ENCODE measurements around the gene ITGB1. TPM values are rescaled to one million over a fixed set of nuclear protein-coding genes. Genes with fewer than 3 reads are reported as not detected.

ITGB1 gene
- total and polyA plus RNA-seq, 10 of the 15 experiments (the other 5 are each of a cell fraction or from before 2014, with no cell fraction given): 2.8 to 20.7 (median 10.4) TPM

DNA sequence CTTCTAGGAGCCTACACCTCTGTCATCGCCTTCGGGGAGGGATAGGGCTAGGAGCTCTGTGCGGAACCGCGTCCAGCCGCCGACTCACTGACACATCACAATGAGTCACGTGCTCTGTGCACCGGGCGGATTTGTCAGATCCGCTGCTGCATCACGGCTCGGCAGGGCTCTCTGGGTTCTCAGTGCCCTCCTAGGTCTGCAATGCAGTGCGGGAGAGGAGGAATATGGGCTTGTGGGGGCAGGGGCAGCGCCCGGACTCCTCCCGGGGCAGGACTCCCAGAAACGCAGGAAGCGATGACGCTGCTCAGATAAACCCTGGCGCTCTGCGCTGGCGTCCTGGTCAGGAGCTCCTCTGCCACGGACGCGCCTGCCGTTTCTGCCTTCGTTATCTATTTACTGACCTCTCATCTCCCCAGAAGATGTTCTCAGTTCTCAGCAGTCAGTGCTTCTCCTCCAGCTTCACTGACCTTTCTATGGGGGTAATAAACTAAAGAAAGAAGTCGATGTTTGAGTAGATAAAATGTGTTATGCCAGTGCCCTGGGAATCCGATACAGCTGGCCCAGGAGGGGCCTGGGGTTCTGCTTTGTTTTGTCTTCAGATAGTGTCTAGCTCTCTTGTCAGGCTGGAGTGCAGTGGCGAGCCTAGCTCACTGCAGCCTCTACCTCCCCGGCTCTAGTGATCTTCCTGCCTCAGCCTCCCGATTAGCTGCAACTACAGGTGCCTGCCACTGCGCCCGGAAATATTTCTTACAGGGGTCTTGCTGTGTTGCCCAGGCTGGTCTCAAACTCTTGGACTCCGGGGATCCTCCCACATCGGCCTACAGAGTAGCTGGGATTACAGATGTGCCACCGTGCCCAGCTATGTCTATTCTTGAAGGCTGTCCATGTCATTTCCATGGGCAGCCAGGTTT lies 22.8 kb upstream of the ITGB1 start (continued):
- TF ChIP-seq, protein P1, sequence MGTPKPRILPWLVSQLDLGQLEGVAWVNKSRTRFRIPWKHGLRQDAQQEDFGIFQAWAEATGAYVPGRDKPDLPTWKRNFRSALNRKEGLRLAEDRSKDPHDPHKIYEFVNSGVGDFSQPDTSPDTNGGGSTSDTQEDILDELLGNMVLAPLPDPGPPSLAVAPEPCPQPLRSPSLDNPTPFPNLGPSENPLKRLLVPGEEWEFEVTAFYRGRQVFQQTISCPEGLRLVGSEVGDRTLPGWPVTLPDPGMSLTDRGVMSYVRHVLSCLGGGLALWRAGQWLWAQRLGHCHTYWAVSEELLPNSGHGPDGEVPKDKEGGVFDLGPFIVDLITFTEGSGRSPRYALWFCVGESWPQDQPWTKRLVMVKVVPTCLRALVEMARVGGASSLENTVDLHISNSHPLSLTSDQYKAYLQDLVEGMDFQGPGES (IDR thresholded peaks at IDR 0.05): no peak
- TF ChIP-seq KAT2A (conservative IDR thresholded peaks at IDR 0.05; ENCODE audit: control insufficient read depth, low read depth, low read length) (no peak), BRCA1 (IDR thresholded peaks at IDR 0.05; ENCODE audit: low read depth, low read length) (no peak), IKZF2 (IDR thresholded peaks at IDR 0.05) (no peak), TAF1 (IDR thresholded peaks at IDR 0.05; ENCODE audit: borderline replicate concordance, low read depth, low read length) (peak; percentile 45; the same call in 1 of the 2 replicates), ZNF217 (IDR thresholded peaks at IDR 0.05) (no peak), SPI1 (IDR thresholded peaks at IDR 0.05; ENCODE audit: borderline replicate concordance, insufficient read depth, low read depth, low read length) (0 out of 2 replicates have a peak, but pooled peaks have one; percentile 20), LARP7 (IDR thresholded peaks at IDR 0.05) (no peak), EZH2 (IDR thresholded peaks at IDR 0.05; ENCODE audit: borderline replicate concordance, control insufficient read depth, low read depth, low read length) (no peak), SMAD5 (IDR thresholded peaks at IDR 0.05; ENCODE audit: low read depth) (no peak), CHD2 (IDR thresholded peaks at IDR 0.05; ENCODE audit: borderline replicate concordance, low read depth, low read length) (no peak), NRF1 (conservative IDR thresholded peaks at IDR 0.05; ENCODE audit: low read depth, low read length) (no peak), RFX5 (IDR thresholded peaks at IDR 0.05; ENCODE audit: low read depth, low read length) (no peak), TBL1XR1 (IDR thresholded peaks at IDR 0.05; ENCODE audit: low read depth, low read length) (no peak), GABPA (IDR thresholded peaks at IDR 0.05; ENCODE audit: low read depth) (0 out of 2 replicates have a peak, but pooled peaks have one; percentile 51), RBBP5 (conservative IDR thresholded peaks at IDR 0.05) (no peak), SREBF2 (IDR thresholded peaks at IDR 0.05; ENCODE audit: low read length) (no peak), SP1 (IDR thresholded peaks at IDR 0.05; ENCODE audit: low read depth, low read length) (no peak), RAD51 (IDR thresholded peaks at IDR 0.05) (peak; percentile 67; the same call in 1 of the 2 replicates)
- TF ChIP-seq, protein P2, sequence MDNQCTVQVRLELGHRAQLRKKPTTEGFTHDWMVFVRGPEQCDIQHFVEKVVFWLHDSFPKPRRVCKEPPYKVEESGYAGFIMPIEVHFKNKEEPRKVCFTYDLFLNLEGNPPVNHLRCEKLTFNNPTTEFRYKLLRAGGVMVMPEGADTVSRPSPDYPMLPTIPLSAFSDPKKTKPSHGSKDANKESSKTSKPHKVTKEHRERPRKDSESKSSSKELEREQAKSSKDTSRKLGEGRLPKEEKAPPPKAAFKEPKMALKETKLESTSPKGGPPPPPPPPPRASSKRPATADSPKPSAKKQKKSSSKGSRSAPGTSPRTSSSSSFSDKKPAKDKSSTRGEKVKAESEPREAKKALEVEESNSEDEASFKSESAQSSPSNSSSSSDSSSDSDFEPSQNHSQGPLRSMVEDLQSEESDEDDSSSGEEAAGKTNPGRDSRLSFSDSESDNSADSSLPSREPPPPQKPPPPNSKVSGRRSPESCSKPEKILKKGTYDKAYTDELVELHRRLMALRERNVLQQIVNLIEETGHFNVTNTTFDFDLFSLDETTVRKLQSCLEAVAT (IDR thresholded peaks at IDR 0.05): no peak
- TF ChIP-seq, protein P3, sequence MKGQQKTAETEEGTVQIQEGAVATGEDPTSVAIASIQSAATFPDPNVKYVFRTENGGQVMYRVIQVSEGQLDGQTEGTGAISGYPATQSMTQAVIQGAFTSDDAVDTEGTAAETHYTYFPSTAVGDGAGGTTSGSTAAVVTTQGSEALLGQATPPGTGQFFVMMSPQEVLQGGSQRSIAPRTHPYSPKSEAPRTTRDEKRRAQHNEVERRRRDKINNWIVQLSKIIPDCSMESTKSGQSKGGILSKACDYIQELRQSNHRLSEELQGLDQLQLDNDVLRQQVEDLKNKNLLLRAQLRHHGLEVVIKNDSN (IDR thresholded peaks at IDR 0.05; ENCODE audit: borderline replicate concordance, extremely low read length, insufficient read depth, low read depth, low read length): peak; percentile 91
- TF ChIP-seq, protein P4, sequence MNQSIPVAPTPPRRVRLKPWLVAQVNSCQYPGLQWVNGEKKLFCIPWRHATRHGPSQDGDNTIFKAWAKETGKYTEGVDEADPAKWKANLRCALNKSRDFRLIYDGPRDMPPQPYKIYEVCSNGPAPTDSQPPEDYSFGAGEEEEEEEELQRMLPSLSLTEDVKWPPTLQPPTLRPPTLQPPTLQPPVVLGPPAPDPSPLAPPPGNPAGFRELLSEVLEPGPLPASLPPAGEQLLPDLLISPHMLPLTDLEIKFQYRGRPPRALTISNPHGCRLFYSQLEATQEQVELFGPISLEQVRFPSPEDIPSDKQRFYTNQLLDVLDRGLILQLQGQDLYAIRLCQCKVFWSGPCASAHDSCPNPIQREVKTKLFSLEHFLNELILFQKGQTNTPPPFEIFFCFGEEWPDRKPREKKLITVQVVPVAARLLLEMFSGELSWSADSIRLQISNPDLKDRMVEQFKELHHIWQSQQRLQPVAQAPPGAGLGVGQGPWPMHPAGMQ (IDR thresholded peaks at IDR 0.05; ENCODE audit: borderline replicate concordance): no peak
- TF ChIP-seq, protein P5, sequence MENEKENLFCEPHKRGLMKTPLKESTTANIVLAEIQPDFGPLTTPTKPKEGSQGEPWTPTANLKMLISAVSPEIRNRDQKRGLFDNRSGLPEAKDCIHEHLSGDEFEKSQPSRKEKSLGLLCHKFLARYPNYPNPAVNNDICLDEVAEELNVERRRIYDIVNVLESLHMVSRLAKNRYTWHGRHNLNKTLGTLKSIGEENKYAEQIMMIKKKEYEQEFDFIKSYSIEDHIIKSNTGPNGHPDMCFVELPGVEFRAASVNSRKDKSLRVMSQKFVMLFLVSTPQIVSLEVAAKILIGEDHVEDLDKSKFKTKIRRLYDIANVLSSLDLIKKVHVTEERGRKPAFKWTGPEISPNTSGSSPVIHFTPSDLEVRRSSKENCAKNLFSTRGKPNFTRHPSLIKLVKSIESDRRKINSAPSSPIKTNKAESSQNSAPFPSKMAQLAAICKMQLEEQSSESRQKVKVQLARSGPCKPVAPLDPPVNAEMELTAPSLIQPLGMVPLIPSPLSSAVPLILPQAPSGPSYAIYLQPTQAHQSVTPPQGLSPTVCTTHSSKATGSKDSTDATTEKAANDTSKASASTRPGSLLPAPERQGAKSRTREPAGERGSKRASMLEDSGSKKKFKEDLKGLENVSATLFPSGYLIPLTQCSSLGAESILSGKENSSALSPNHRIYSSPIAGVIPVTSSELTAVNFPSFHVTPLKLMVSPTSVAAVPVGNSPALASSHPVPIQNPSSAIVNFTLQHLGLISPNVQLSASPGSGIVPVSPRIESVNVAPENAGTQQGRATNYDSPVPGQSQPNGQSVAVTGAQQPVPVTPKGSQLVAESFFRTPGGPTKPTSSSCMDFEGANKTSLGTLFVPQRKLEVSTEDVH (IDR thresholded peaks at IDR 0.05; ENCODE audit: low read depth, partially characterized antibody): no peak
